CD4-positive, alpha-beta T cell treated with Interleukin-6 at 100 ng/mL for 8 hours (primary cell): ENCODE results near the gene HRH3.

ENCODE experiments used
- DNase-seq: peaks from one replicate; pipeline ENCODE4 v3.0.0-alpha.2; 2020; ENCODE audit warnings: mixed read lengths, low spot score

Gene HRH3

DNA sequence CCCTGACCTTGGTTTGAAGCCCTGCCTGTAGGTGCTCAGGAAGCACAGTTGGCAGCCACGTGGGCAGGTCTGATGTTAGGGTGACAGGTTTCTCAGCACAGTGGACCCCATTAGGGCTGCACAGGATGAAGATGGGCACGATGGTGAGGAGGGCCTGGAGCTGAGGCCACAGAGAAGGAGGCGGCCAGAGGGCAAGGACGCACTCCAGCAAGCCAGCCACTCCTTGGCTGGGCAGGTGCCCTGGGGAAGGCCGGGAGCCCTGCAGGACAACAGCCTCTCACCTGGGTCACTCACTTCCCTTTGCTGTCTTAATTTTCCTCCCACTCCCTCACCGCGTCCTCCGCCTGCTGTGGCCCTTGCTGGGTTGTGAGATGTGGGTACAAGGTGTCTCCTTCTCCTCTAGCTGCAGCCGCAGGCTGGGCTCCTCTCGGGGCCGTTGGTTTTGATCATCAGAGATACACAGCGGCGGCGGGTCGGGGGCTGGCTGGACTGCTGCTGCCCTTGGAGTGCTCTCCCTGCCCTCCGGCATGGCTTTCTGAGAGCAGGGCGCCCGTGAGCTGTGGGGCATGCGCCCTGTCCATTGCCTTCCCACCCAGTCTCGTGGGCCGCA, 23.9 kb upstream of the HRH3 start:
- DNase-seq: no peak

DNA sequence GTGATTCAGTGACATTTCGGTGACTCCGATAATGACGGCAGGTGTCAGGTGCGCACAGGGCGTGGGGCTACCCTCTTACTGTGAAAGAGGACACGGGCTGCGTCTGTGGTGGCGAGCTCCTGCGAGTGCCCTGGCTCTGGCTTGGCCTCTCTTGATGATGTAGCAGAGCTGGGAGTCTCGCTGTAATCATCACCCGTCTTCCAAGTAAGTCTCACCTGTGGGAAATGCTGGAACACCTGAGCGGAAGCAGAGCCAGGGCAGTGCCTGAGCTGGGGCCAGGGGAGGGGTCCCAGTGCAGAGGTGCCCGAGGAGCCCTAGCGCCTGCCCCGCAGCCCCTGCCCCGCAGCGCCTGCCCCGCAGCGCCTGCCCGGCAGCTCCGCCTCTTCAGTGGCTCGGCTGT, 23.0 kb upstream of the HRH3 start:
- DNase-seq: no peak

DNA sequence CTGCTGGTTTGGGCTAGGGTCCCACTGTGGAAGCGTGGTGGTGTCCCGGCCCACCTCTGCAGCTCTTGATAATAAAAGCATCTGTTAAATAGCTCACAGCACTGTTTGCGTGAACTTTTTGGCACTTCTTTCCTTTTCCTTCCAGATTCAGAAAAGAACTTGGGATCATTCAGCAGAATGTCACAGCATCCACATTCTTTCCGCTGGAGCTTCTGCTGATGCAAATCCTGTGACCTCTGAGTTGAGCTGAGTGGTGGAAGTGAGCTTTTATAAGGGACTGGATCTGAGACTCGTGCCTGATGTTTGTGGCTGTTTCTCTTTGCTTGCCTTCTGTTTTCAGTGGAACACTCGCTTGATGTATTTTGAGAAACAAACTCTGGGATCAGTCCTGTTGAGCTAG, 22.1 kb upstream of the HRH3 start:
- no peak for DNase-seq

DNA sequence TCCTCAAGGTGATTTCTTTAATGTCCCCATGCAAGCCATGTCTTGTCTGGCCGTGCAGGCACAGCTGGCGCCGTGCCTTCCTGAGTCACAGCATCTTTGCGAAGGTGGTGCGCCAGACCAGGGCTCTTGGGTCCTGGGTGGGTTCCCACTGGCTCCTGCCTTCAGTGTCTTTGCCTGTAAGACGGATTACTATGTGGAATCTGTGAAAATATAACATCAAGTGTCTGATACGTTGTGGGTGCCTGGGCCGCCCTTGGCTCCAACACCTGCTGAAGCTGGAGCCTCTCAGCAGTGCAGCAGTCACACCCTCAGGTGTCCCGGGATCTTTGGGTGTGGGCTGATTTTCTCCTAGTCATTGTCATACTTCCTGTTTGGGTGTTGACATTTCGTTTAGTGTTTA, 21.4 kb upstream of the HRH3 start:
- no peak for DNase-seq

- no peak for DNase-seq
Measured at GRCh38 chr20:62240020-62240685, 20.1 kb upstream of the HRH3 start.

- no peak for DNase-seq
Measured at GRCh38 chr20:62239278-62239879, 19.3 kb upstream of the HRH3 start.

DNA sequence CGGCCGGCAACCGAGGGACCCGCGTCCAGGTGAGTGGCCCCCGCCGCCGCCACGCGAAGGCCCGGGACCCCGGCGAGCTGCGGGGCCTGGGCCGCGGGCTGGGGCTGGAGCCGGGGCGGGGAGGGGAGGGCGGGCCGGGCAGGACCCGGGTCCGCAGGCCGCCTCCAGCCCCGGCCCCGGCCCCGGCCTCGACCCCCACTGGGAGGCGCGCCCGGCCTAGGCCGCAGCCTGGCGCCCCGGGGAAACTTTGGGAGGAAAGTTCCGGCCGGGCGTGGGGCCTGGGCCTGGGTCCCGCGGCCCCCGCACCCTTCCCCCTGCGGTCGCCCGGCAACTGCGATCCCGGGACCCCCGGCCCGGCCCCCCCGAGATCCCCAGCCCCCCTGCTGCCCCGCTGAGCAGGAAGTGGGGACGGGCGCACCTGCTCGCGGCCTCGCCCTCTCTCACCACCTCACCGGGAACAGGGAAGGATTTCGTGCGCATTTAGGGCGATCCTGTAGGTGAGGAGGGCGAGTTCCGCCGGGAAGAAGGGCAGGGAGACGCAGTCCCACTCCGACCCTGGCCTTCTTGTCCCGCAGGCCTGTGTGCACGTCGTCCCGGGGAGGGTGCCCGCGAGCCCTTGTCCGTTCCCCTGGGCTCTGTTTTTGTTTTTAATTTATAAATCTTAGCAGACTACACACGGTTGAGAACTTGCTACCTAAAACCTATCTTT, 18.6 kb upstream of the HRH3 start:
- no peak for DNase-seq

- peak; percentile 99 for DNase-seq
Measured at GRCh38 chr20:62237801-62238568, 17.9 kb upstream of the HRH3 start, which contains the start of gene OSBPL2. Gene OSBPL2 (plus strand): TSS chr20:62238521. CDS start chr20:62256185, 17,664 bp downstream.

DNA sequence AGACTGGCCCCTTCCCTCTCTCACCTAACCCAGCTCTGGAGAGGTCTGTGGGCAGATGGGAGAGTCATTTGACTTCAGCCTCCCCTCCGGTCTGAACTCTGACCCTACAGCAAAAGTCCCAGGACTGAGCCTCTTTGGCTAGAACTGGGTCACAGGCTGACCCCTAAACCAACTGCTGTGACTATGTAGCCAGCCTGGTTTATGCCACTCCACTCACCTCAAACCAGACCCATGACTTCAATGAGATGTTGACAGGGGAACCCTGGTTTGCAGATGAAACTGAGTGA, 17.4 kb upstream of the HRH3 start:
- no peak for DNase-seq

- no peak for DNase-seq
Measured at GRCh38 chr20:62236766-62237513, 16.9 kb upstream of the HRH3 start.

- DNase-seq: no peak
Measured at GRCh38 chr20:62236200-62236599, 16.1 kb upstream of the HRH3 start.

- no peak for DNase-seq
Measured at GRCh38 chr20:62235777-62236157, 15.7 kb upstream of the HRH3 start.

GRCh38 chr20:62235001-62235776, 15.1 kb upstream of the HRH3 start:
- DNase-seq: no peak

DNA sequence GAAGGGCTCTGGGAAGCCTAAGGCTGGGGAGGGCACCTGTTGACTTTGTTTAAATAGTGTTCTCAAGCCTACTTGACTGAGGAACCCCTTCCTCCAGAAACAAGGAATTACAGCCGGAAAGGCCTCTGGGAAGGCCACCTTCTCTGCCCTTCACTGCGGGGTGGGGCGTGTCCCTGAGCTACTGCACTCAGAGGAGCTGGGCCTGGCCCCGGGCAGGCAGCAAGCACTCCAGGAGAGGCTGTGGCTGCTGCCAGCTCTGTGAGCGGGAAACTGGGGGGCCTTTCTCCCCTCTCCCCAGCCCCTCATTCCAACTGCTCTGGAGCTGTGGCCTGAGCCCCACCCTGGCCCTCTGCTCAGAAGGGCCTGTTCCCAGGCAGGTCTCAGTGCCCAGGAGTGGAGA, 14.3 kb upstream of the HRH3 start:
- DNase-seq: no peak

DNA sequence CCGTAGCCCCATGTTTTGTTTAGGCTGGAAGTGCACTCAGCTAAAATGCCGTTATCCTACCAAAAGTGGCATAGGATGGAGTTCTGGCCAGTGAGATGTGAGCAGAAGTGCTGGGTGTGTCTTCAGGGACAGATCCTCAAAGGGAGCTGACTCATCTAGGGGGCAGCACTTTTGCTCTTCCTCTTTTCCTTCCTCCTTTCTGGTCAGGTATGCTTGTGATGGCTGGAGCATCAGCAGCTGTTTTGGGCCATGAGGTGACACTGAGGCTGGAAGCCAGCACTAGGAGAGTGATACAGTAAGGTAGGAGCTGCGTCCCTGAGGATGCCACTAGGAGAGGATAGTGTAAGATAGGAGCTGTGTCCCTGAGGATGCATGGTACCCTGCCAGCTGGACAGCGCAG, 13.6 kb upstream of the HRH3 start:
- DNase-seq: no peak

DNA sequence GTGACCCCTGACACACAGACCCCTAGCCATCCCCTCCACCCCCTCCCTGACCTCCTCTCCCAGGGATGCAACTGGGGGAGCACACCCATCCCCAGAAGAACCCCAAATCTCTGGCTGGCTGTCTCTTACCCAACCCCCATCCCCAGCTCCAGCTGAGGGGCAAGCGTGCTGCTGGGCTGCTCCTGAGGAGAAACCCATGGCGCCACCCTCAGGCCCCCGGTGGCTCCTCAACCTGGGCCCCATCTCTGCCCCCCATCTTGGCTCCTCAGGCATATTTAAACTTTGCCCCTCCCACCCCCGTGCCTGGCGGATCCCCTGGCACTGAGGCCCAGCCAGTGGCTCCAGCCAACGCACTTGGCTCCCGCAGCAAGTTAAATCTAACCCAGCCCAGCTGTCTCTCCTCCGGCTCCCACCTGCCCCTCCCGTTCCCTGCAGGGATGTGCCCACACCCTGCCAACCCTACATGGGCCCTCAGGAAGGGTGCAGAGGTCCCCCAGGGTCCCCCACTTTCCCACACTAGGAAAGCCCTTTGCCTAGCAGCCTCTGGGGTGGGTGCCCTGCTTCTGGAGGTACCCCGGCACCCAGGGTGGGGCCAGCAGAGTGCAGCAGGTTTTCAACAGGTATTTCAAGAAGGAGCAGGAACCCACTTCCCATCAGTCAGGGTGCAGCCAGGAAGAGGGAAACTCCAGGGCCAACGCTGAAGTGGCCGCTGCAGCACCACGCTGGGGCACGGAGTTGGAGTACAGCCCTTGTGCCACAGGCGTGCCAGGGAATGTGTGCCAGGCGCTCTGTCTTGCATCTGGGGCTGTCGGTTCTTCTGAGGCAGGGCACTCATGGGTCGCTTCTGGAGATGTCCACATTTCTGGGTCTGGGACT, 12.9 kb upstream of the HRH3 start:
- no peak for DNase-seq

GRCh38 chr20:62232194-62232593, 12.1 kb upstream of the HRH3 start:
- DNase-seq: no peak

GRCh38 chr20:62231292-62231691, 11.2 kb upstream of the HRH3 start:
- DNase-seq: no peak

DNA sequence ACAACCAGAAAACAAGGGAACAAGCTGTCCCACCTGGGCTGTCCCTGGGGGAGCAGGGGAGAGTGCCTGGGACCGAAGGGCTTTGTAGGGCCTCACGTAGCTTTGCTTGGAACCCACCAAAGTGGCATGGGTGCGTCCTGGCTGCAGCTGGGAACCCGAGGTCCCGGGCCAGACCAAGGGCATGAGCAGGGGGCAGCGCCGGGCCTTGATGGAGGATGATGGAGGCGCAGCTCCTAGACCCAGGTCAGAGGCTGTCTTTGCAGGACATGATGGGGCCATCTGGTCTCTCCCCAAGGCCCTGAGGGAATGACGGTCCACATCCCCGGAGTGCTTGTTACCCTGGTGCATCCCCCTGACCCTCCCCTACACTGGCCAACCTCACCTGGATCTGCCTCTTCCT, 10.6 kb upstream of the HRH3 start:
- DNase-seq: no peak

DNA sequence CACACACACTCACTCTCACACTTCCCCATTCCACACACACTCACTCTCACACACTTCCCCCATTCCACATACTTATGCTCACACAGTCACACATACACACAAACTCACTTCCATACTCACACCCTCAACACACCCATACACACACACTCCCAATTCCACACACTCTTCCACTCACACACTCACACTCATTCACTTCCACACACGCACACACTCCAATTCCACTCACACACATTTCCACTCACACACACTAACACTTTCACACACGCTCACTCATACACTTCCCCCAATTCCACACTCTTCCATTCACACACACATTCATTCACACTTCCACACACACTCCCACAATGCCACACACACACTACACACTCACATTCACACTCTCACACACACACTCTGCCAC, 10.2 kb upstream of the HRH3 start:
- DNase-seq: no peak
